T follicular helper cell (primary cell): ENCODE data around the gene SPRY1.

Experiments
- DNase-seq: peaks from one replicate; pipeline ENCODE4 v3.0.0-alpha.2; 2020; ENCODE audit warnings: low read depth

The SPRY1 gene

GRCh38 chr4:123444290-123444731, 47.7 kb downstream of the SPRY1 start:
- DNase-seq = no peak

GRCh38 chr4:123446865-123447474, 50.4 kb downstream of the SPRY1 start:
- no peak for DNase-seq

- DNase-seq = no peak
Measured at GRCh38 chr4:123449362-123449761, 52.8 kb downstream of the SPRY1 start.

- DNase-seq = no peak
Measured at GRCh38 chr4:123449780-123450179, 53.2 kb downstream of the SPRY1 start.

GRCh38 chr4:123450393-123450792, 53.8 kb downstream of the SPRY1 start:
- DNase-seq = no peak

GRCh38 chr4:123452616-123453015, 56.0 kb downstream of the SPRY1 start:
- DNase-seq = no peak

- DNase-seq = no peak
Measured at GRCh38 chr4:123453061-123453680, 56.6 kb downstream of the SPRY1 start.
